Right lobe of liver (tissue), 4 donors: ENCODE measurements around the gene SLF2.

Experiments
- CTCF ChIP-seq, 4 donors: fragments of 200-600 bp in 3 of 4; fragments of 450-650 bp in 1 of 4; IDR thresholded peaks; one replicate each; pipeline versions ENCODE4 v1.5.1 to v1.8.0; 2016 to 2022; ENCODE audit warnings: antibody characterized with exemption in 4 of 4, mild to moderate bottlenecking in 2 of 4
- POLR2A ChIP-seq: fragments of 450-650 bp; IDR thresholded peaks from one replicate; pipeline ENCODE4 v1.6.1; 2017; ENCODE audit warnings: antibody characterized with exemption, mild to moderate bottlenecking
- donor health status: DM: no; HTN: no; CAD: no.
- donor health status: DM: no; HTN: no; CAD: no.
- donor health status: DM: no; HTN: yes; CAD: no.

GRCh38 chr10:100876585-100877460 lies 35.9 kb upstream of the SLF2 start:
- TF ChIP-seq POLR2A (no peak), CTCF (IDR thresholded peaks at IDR 0.05) (no peak)
